ENCODE data around the gene MCTP1. TPM values are rescaled to one million over a fixed set of nuclear protein-coding genes. Genes with fewer than 3 reads are reported as not detected.
A peak's percentile ranks its signal among the peaks of the same experiment; 100 is the strongest.

MCTP1 gene
- total RNA-seq, 8 experiments from 2014 or later, result 1.3 to 8.3 (median 5.7) TPM

- Histone ChIP-seq H3K27ac (no peak overlapping the region), H3K4me3 (no peak overlapping the region), H3K4me1 (replicated peaks in 1 of 2) (peaks cover 0 to 4% of the 10 kb centered on the region in 2 donors)
- in situ Hi-C loops (cut with MboI; ENCODE audit: low pct_unique_long_range_greater_than_20kb in 2 of 9, low sequenced_read_pairs in 9 of 9, unreplicated experiment in 9 of 9), result no loop called here
- no peak for ATAC-seq (replicated peaks in 6 of 8)
Observed at GRCh38 chr5:94711785-94712184, 573.1 kb downstream of the MCTP1 start.

DNA sequence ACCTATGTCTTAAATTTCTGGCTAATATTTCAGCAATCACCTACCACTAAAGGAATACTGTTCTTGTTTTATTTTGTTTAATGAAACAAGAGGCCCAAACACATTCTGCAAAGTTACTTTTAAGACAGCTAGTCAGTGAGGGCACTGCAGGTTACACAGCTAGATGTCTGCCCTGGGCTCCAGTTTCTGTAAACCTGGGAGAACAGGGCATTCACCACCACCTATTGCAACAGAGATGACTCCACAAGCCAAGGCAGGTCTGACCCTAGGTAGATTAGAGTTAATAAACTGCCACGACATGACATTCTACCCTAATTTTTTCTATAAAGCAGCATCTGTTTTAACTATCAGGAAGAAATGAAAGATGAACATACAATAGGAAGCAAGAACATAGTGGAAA, 575.6 kb downstream of the MCTP1 start:
- in situ Hi-C loops (cut with MboI; ENCODE audit: low pct_unique_long_range_greater_than_20kb in 2 of 9, low sequenced_read_pairs in 9 of 9, unreplicated experiment in 9 of 9), result no loop called here
- H3K4me3 ChIP-seq, result no peak overlapping the region
- H3K27ac ChIP-seq, result no peak overlapping the region
- WGBS, 10 experiments, result 83 to 100% (median 86%) methylated on average over 1 of the region's 1 CpG; no CpG with 5 or more reads in 7 of the 10 experiments
- ATAC-seq (replicated peaks in 6 of 8), result no peak
- peaks cover 0 to 4% of the 10 kb centered on the region in 2 donors for H3K4me1 ChIP-seq (replicated peaks in 1 of 2)

DNA sequence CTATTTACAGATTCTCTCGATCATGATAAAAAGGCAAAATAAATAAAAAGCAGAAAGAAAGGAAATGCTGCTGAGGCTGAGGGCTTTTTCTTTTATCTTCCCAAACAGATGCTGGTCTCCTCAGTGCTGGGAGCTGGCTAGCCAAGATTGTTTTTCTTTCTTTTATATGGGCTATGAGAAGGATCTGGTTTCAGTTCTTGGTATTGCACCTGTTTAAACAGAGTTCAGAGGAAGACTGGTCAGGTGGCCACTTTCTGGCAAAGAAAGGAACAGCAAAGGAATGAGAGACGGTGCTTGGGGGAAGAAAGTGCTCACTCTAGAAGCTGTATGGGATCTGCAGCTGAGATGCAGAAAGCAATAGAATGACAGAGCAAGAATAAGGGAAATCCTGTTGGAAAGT, 577.5 kb downstream of the MCTP1 start:
- ATAC-seq (replicated peaks in 6 of 8), result peak in 3 of 8 experiments; percentile 60 to 98 (median 80)

GRCh38 chr5:94705427-94705826, 579.5 kb downstream of the MCTP1 start:
- Histone ChIP-seq H3K27ac (no peak overlapping the region), H3K4me3 (no peak overlapping the region), H3K4me1 (replicated peaks in 1 of 2) (no peaks in the 10 kb centered on the region)
- 17 to 100% (median 67%) methylated on average over 1 of the region's 1 CpG; no CpG with 5 or more reads in 4 of the 10 experiments for WGBS, 10 experiments
- in situ Hi-C loops (cut with MboI; ENCODE audit: low pct_unique_long_range_greater_than_20kb in 2 of 9, low sequenced_read_pairs in 9 of 9, unreplicated experiment in 9 of 9), result no loop called here
- ATAC-seq (replicated peaks in 6 of 8), result no peak

More for the DNA sequence above, 577.5 kb downstream of the MCTP1 start:
- H3K4me1 ChIP-seq (replicated peaks in 1 of 2), result peaks cover 0 to 4% of the 10 kb centered on the region in 2 donors
- H3K27ac ChIP-seq, result no peak overlapping the region
- 10 to 91% (median 33%) methylated on average over 1 to 2 of the region's 2 CpGs; no CpG with 5 or more reads in 1 of the 10 experiments for WGBS, 10 experiments
- in situ Hi-C loops (cut with MboI; ENCODE audit: low pct_unique_long_range_greater_than_20kb in 2 of 9, low sequenced_read_pairs in 9 of 9, unreplicated experiment in 9 of 9), result no loop called here
- H3K4me3 ChIP-seq, result no peak overlapping the region

GRCh38 chr5:94702729-94703128, 582.2 kb downstream of the MCTP1 start:
- no peak for ATAC-seq (replicated peaks in 6 of 8)
- 92 to 100% (median 100%) methylated on average over 1 of the region's 1 CpG; no CpG with 5 or more reads in 3 of the 10 experiments for WGBS, 10 experiments
- no peak overlapping the region for H3K27ac ChIP-seq
- in situ Hi-C loops (cut with MboI; ENCODE audit: low pct_unique_long_range_greater_than_20kb in 2 of 9, low sequenced_read_pairs in 9 of 9, unreplicated experiment in 9 of 9), result no loop called here
- no peaks in the 10 kb centered on the region for H3K4me1 ChIP-seq (replicated peaks in 1 of 2)
- H3K4me3 ChIP-seq, result no peak overlapping the region

DNA sequence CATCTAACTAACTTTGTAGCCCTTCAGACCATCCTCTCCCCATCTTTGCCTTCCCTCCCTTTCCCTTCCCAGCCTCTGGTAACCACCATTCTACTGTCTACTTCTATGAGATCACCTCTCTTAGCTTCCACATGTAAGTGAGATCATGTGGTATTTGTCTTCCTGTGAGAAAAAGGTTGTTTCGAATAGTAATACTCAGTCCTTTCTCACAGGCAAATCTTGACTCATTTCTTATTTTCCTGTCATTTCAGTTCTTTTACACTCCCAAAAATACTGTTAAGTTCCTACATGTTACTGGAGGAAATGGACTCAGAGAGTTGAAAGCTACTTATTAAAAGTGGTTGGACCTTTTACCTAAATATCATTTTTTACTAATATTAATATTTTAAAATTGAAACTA, 584.3 kb downstream of the MCTP1 start:
- Histone ChIP-seq H3K4me3 (no peak overlapping the region), H3K27ac (no peak overlapping the region), H3K4me1 (replicated peaks in 1 of 2) (no peaks in the 10 kb centered on the region)
- ATAC-seq (replicated peaks in 6 of 8), result peak in 2 of 8 experiments; percentile 27 to 57
- 70 to 100% (median 100%) methylated on average over 1 of the region's 1 CpG; no CpG with 5 or more reads in 1 of the 10 experiments for WGBS, 10 experiments
- in situ Hi-C loops (cut with MboI; ENCODE audit: low pct_unique_long_range_greater_than_20kb in 2 of 9, low sequenced_read_pairs in 9 of 9, unreplicated experiment in 9 of 9), result no loop called here

GRCh38 chr5:94699562-94699961, 585.3 kb downstream of the MCTP1 start:
- Histone ChIP-seq H3K4me3 (no peak overlapping the region), H3K27ac (no peak overlapping the region), H3K4me1 (replicated peaks in 1 of 2) (no peaks in the 10 kb centered on the region)
- WGBS, 10 experiments, result 82 to 100% (median 91%) methylated on average over 1 to 2 of the region's 2 CpGs; no CpG with 5 or more reads in 1 of the 10 experiments
- no peak for ATAC-seq (replicated peaks in 6 of 8)
- in situ Hi-C loops (cut with MboI; ENCODE audit: low pct_unique_long_range_greater_than_20kb in 2 of 9, low sequenced_read_pairs in 9 of 9, unreplicated experiment in 9 of 9), result loop anchor here in 1 of 9 experiments (25.0 kb wide), 1 partner anchor 1087 kb away; no protein-coding TSS in a partner anchor

- Histone ChIP-seq H3K4me1 (replicated peaks in 1 of 2) (peaks cover 0 to 2% of the 10 kb centered on the region in 2 donors), H3K27ac (no peak overlapping the region), H3K4me3 (no peak overlapping the region)
- ATAC-seq (replicated peaks in 6 of 8), result no peak
- WGBS, 10 experiments, result 72 to 100% (median 96%) methylated on average over 1 to 4 of the region's 5 CpGs; no CpG with 5 or more reads in 3 of the 10 experiments
- in situ Hi-C loops (cut with MboI; ENCODE audit: low pct_unique_long_range_greater_than_20kb in 2 of 9, low sequenced_read_pairs in 9 of 9, unreplicated experiment in 9 of 9), result loop anchor here in 1 of 9 experiments (25.0 kb wide), 1 partner anchor 1086 kb away; no protein-coding TSS in a partner anchor
Observed at GRCh38 chr5:94698197-94698596, 586.7 kb downstream of the MCTP1 start.

- peaks cover 22 to 29% of the 10 kb centered on the region in 2 donors for H3K4me1 ChIP-seq (replicated peaks in 1 of 2)
- 80 to 100% (median 94%) methylated on average over 1 to 2 of the region's 2 CpGs; no CpG with 5 or more reads in 1 of the 10 experiments for WGBS, 10 experiments
- no peak for ATAC-seq (replicated peaks in 6 of 8)
- H3K4me3 ChIP-seq, result no peak overlapping the region
- H3K27ac ChIP-seq, result no peak overlapping the region
- in situ Hi-C loops (cut with MboI; ENCODE audit: low pct_unique_long_range_greater_than_20kb in 2 of 9, low sequenced_read_pairs in 9 of 9, unreplicated experiment in 9 of 9), result loop anchor here in 1 of 9 experiments (25.0 kb wide), 1 partner anchor 1082 kb away; no protein-coding TSS in a partner anchor
Observed at GRCh38 chr5:94694671-94695070, 590.2 kb downstream of the MCTP1 start.

- Histone ChIP-seq H3K27ac (no peak overlapping the region), H3K4me3 (no peak overlapping the region), H3K4me1 (replicated peaks in 1 of 2) (peaks cover 22 to 29% of the 10 kb centered on the region in 2 donors)
- in situ Hi-C loops (cut with MboI; ENCODE audit: low pct_unique_long_range_greater_than_20kb in 2 of 9, low sequenced_read_pairs in 9 of 9, unreplicated experiment in 9 of 9), result loop anchor here in 1 of 9 experiments (25.0 kb wide), 1 partner anchor 1082 kb away; no protein-coding TSS in a partner anchor
- ATAC-seq (replicated peaks in 6 of 8), result no peak
- 0 to 86% (median 70%) methylated on average over 1 of the region's 1 CpG; no CpG with 5 or more reads in 3 of the 10 experiments for WGBS, 10 experiments
Observed at GRCh38 chr5:94693845-94694370, 591.0 kb downstream of the MCTP1 start.

DNA sequence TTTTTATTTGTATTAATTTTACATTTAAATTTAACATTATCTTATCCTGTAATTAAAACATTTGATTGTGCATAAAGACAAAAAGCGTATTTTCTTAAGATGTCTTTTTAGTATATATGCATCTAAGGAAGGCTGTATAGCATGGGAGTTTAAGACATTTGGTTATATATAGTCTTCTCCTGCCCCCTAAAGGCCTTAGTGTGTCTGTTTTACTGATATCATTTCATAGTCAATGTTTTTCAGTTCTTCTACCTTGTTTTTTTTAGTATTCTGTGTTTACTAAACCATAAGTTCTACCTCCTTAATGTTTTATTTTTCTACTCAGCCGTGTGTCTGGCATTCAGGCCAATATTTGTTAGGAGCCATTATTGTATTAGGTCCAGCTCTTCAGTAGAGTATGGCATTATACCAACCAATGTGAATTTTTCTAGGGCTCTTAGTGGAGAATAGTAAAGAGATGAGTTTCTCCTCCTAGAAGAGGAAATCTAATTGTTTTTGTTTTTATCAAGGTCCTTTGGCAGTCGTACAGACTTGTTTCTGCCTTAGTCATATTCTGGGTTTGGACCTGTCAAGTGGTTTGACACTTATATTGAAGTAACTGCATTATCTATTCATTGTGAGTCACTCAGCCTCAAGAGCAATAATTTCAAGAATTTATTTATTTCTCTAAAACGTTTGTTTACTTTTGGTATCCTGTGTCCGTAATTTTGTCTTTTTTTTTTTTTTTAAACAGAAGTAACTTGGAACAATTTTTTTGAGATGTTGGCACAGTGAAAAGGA, 591.7 kb downstream of the MCTP1 start:
- peak; percentile 60 to 90 (median 76) for ATAC-seq (replicated peaks in 6 of 8)
- Histone ChIP-seq H3K27ac (no peak overlapping the region), H3K4me1 (replicated peaks in 1 of 2) (peaks cover 22 to 29% of the 10 kb centered on the region in 2 donors), H3K4me3 (peak overlapping the region in 2 of 5 donors; percentile 1 to 6)
- in situ Hi-C loops (cut with MboI; ENCODE audit: low pct_unique_long_range_greater_than_20kb in 2 of 9, low sequenced_read_pairs in 9 of 9, unreplicated experiment in 9 of 9), result loop anchor here in 1 of 9 experiments (25.0 kb wide), 1 partner anchor 1081 kb away; no protein-coding TSS in a partner anchor
- WGBS, 10 experiments, result 10 to 80% (median 65%) methylated on average over 3 to 5 of the region's 5 CpGs

GRCh38 chr5:94692581-94692980, 592.3 kb downstream of the MCTP1 start:
- WGBS, 10 experiments, result 0 to 93% (median 70%) methylated on average over 1 to 3 of the region's 3 CpGs; no CpG with 5 or more reads in 1 of the 10 experiments
- Histone ChIP-seq H3K4me3 (peak overlapping the region in 2 of 5 donors; percentile 1 to 6), H3K27ac (no peak overlapping the region), H3K4me1 (replicated peaks in 1 of 2) (peaks cover 22 to 29% of the 10 kb centered on the region in 2 donors)
- in situ Hi-C loops (cut with MboI; ENCODE audit: low pct_unique_long_range_greater_than_20kb in 2 of 9, low sequenced_read_pairs in 9 of 9, unreplicated experiment in 9 of 9), result loop anchor here in 1 of 9 experiments (25.0 kb wide), 1 partner anchor 1080 kb away; no protein-coding TSS in a partner anchor
- no peak for ATAC-seq (replicated peaks in 6 of 8)

DNA sequence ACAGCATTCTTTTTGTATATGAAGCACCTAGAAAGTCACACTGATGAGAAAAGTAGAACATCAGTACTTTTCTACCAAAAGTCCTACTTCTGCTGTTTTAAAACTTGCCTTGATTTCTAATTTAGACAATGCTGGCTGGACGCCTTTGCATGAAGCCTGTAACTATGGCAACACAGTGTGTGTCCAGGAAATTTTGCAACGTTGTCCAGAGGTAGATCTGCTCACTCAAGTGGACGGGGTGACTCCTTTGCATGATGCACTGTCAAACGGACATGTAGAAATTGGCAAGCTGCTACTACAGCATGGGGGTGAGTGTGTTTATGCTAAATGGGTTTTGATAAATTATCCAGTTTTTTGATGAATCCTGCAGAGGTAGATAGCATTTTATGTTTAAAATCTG, 592.9 kb downstream of the MCTP1 start:
- peak in 7 of 8 experiments; percentile 67 to 94 (median 91) for ATAC-seq (replicated peaks in 6 of 8)
- Histone ChIP-seq H3K4me3 (peak overlapping the region in 2 of 5 donors; percentile 1 to 6), H3K4me1 (replicated peaks in 1 of 2) (peaks cover 22 to 29% of the 10 kb centered on the region in 2 donors), H3K27ac (no peak overlapping the region)
- in situ Hi-C loops (cut with MboI; ENCODE audit: low pct_unique_long_range_greater_than_20kb in 2 of 9, low sequenced_read_pairs in 9 of 9, unreplicated experiment in 9 of 9), result loop anchor here in 1 of 9 experiments (25.0 kb wide), 1 partner anchor 1080 kb away; no protein-coding TSS in a partner anchor
- WGBS, 10 experiments, result 0 to 79% (median 17%) methylated on average over 1 to 4 of the region's 4 CpGs; no CpG with 5 or more reads in 2 of the 10 experiments
